GM19372 (cell line): Measurements from ENCODE around the gene WEE2.
"Not testable (repeated sequence)": the region's sequence is repeated elsewhere in the genome, so short reads cannot be mapped to it uniquely, and the experiment has no call there.

Experiments
- ATAC-seq: cut with Tn5 transposase; IDR thresholded peaks from one replicate; pipeline ENCODE4 v1.9.1; 2021; ENCODE audit warnings: mild to moderate bottlenecking, low read depth, moderate library complexity; ENCODE audit not compliant: unreplicated experiment

Gene WEE2

GRCh38 chr7:141710301-141710700 lies 2.1 kb downstream of the WEE2 start:
- ATAC-seq: no peak

- no peak for ATAC-seq
Observed at GRCh38 chr7:141712603-141713255, 4.6 kb downstream of the WEE2 start.

- ATAC-seq: no peak
Observed at GRCh38 chr7:141713890-141714289, 5.7 kb downstream of the WEE2 start.

- no peak for ATAC-seq
Observed at GRCh38 chr7:141714571-141714970, 6.4 kb downstream of the WEE2 start.

GRCh38 chr7:141715018-141715417 lies 6.9 kb downstream of the WEE2 start:
- no peak for ATAC-seq

DNA sequence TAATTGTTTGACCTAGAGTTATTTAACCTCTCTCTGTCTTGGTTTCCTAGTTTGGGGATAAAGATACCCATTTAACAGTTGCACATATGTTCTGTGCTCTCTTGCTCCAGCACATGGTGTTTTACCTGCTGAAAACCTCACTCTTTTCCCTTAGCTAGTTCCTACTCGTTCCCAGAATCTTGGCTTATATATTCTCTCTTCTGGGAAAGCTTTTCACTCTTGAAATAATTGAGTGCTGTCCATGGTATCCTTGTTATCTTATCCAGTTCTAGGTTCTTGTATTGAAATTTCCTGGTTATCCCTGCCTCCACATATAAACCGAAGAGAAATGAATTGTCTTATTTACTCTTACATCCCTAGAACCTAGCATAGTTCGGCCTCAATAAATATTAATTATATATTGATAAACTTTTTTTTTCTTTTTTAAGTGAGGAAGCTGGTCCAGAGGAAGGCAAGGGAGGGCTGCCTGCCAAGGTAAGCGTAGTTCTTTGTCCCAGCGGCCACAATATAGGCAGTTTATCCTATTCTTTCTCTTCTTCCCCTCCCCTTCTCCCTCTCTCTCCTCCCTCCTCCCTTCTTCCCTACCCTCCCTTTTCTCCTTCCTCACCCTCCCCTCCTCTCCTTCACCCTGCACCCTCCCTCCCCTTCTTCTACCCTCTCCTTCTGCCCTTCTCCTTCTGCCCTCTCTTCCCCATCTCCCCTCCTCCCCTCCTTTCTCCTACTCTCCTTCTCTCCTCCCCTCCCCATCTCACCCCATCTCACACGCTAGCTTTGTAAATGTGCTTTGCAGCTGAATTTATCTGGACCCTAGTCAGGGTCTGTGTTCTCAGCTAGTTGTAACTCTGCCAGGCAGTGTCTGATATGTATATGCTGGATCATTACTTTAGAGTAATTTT lies 7.9 kb downstream of the WEE2 start:
- no peak for ATAC-seq

DNA sequence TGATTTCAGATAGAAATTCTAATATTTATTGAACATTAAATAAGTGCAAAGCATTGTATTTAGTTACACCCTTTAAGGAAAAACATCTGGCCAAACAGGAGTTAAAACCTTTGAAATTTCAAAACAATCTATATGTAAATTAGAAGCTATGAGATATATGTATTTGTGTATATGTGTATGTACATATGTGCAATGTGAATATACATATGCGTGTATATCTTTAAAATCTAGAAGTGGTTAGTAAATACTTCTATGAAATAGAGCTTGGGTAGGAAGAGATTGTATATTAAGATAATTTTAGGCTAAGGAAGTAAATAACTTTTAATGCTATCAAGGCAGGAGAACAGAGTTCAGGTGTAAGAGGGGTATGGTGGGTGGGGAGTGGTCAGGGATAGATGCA lies 9.3 kb downstream of the WEE2 start:
- no peak for ATAC-seq

GRCh38 chr7:141722529-141722928 lies 14.4 kb downstream of the WEE2 start:
- ATAC-seq: no peak

DNA sequence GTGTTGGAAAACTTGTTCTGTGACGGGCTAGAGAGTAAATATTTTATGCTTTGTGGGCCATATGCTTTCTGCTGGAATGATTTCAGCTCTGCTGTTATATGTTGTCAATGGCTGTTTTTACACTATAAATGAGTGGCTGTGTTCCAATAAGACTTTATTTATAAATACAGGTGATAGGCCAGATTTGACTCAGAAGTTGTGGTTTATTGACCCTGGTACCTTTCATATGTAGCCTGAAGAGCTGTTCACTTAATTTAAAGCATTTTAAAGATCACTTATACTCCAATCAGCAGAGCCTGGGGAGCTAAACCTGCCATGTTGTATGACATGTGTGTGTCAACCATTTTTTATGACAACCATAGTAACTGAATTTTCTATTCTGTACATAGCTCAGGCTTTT lies 20.9 kb downstream of the WEE2 start:
- ATAC-seq: no peak

- no peak for ATAC-seq
Observed at GRCh38 chr7:141731476-141732149, 23.5 kb downstream of the WEE2 start.

DNA sequence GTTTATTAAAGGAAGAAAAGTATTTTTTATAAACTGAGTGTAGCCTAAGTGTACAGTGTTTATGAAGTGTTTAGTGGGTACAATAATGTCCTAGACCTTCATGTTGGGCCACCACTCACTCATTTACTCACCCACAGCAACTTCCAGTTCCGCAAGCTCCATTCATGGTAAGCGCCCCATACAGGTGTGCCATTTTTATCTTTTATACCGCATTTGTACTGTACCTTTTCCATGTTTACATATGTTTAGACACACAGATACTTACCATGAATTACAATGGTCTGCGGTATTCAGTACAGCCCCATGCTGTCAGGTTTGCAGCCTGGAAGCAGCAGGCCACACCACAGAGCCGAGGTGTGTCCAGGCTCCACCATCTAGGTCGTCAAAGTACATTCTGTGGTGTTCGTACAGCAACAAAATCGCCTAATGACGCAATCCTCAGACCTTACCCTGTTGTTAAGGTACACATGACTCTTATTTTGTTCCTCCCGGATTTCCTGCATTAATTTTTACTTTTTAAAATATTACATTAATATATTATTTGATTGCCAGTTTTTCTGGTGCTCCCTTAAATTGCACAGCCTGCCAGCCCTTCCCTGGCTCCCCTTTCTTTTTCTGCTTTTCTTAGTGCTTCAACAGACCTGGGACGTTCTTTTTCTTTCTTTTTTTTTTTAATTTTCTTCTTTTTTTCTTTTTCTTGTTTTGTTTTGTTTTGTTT lies 29.1 kb downstream of the WEE2 start:
- no peak for ATAC-seq

GRCh38 chr7:141737836-141738591 lies 29.9 kb downstream of the WEE2 start, which contains the start of gene SSBP1:
Gene SSBP1 (plus strand): TSS chr7:141738358. CDS start chr7:141739167, 809 bp downstream.
- peak; percentile 80 for ATAC-seq

DNA sequence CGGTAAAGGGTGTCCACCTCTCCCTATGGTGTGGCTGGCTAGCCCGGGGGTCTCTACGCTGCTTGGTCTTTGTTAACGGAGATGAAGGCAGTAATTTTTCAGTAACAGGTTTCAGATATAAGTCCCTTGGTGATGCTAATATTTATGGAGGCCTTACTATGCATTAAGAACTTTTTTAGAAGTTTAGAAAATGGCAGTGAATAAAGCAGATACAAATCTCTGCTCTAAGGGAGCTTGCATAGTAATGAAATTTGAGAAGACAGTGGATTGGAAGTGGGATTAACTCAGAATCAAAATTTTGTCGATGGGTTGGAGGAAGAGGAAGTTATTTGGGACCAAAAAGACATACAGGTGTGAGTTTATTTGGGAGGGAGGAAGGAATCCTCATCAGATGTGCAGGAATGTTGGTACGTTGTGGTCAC lies 30.4 kb downstream of the WEE2 start:
- no peak for ATAC-seq

- ATAC-seq: no peak
Observed at GRCh38 chr7:141739250-141739649, 31.1 kb downstream of the WEE2 start.

DNA sequence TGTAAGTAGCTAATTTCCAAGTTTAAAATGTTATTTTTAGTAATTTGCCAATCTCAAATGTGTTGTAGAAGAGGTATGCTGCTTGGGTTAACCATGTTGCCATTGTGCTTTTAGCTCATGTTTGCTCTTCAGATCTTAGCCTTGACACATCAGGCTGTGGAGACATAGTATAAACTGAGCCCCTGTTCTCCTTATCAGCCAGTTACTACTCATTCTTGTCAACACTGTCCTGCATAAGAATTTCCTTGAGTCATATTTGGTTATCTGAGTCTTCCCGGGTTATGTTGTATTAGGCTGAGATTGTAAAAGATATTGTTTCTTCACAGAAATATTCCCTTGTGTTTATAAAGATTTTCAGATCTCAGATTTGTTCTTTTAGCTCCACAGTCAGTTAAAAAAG lies 34.1 kb downstream of the WEE2 start:
- ATAC-seq: no peak

GRCh38 chr7:141744131-141744530 lies 36.0 kb downstream of the WEE2 start:
- no peak for ATAC-seq

- no peak for ATAC-seq
Observed at GRCh38 chr7:141748396-141748795, 40.2 kb downstream of the WEE2 start.

GRCh38 chr7:141751904-141752303 lies 43.8 kb downstream of the WEE2 start:
- not testable (repeated sequence) for ATAC-seq

GRCh38 chr7:141752634-141753033 lies 44.5 kb downstream of the WEE2 start:
- no peak for ATAC-seq

GRCh38 chr7:141754939-141755338 lies 46.8 kb downstream of the WEE2 start:
- no peak for ATAC-seq
